HG03175 (cell line): ENCODE data around the gene TRPC6.

Experiments used
- ATAC-seq: cut with Tn5 transposase; IDR thresholded peaks from one replicate; pipeline ENCODE4 v1.9.1; 2021; ENCODE audit warnings: mild to moderate bottlenecking, moderate library complexity; ENCODE audit not compliant: unreplicated experiment

Gene TRPC6

GRCh38 chr11:101583251-101584128 is at the start of gene TRPC6:
Gene TRPC6 (minus strand): TSS chr11:101584007. CDS start chr11:101583503, 504 bp downstream.
- no peak for ATAC-seq

- ATAC-seq = no peak
Observed at GRCh38 chr11:101620026-101620425, 36.2 kb upstream of the TRPC6 start.

- ATAC-seq = no peak
Observed at GRCh38 chr11:101618709-101619108, 34.9 kb upstream of the TRPC6 start.

GRCh38 chr11:101617735-101618332 is 34.0 kb upstream of the TRPC6 start:
- no peak for ATAC-seq

DNA sequence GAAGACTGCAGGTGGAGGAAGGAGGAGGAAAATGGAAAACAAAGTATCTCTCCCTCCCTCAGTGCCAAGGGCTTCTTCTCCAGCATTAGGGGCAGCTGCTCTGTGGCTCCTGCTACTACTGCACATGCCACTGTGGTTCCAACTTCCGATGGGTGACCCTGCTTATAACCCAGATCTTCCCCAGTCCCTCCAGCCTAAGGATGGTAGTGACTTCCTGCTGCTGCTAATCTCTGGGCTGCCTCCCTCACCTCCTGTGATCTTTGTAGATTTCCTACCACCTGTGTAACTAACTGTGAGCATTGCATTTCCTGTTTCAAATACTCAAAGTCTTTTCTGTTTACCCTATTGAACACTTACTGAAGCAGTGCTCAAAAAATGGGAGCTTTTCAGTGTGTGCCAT is 28.7 kb upstream of the TRPC6 start:
- ATAC-seq = no peak

- ATAC-seq = no peak
Observed at GRCh38 chr11:101600924-101601323, 17.1 kb upstream of the TRPC6 start.

GRCh38 chr11:101586965-101587364 is 3.2 kb upstream of the TRPC6 start:
- ATAC-seq = no peak

- no peak for ATAC-seq
Observed at GRCh38 chr11:101584655-101585054, 848 bp upstream of the TRPC6 start.

DNA sequence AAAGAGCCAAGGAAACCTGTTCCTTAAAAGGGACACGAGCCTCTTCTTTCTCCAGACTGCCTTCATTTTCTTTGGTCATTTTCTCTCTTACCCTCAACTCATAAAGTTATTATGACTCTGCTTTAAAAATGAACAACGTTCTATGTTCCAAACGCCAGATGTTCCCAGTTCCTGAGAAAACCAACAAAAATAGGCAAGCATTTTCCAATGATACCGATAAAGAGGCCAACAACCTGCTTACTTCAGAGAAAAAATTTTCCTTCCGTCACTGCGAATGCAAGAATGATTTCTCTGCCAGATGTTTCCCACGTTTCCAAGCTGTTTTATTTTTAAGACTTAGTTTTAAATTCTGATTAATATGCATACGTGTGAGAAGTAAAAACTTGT is 315 bp upstream of the TRPC6 start:
- no peak for ATAC-seq

- ATAC-seq = no peak
Observed at GRCh38 chr11:101582989-101583250, 887 bp downstream of the TRPC6 start.

- ATAC-seq = no peak
Observed at GRCh38 chr11:101582236-101582988, 1.4 kb downstream of the TRPC6 start.

DNA sequence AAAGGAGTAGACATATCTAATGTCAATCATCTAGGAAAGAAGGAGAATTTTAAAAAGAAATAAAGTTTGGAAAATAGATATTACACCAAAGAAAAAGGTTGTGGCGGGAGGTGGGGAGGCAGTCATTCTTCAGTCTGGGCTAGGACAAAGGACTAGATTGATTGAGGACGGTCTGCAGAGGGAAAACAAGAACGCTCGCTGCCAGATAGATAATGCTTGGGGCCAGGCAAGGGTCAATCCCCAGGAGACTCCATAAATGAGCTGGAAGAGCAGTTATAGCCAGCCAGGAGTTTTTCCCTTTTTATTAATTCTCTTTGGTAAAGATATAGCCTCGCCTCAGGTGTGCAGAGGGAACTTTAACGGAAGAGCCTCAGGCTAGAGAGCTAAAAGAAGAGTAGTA is 6.3 kb downstream of the TRPC6 start:
- ATAC-seq = no peak

GRCh38 chr11:101576456-101576855 is 7.4 kb downstream of the TRPC6 start:
- no peak for ATAC-seq

- ATAC-seq = no peak
Observed at GRCh38 chr11:101574886-101575285, 8.9 kb downstream of the TRPC6 start.

DNA sequence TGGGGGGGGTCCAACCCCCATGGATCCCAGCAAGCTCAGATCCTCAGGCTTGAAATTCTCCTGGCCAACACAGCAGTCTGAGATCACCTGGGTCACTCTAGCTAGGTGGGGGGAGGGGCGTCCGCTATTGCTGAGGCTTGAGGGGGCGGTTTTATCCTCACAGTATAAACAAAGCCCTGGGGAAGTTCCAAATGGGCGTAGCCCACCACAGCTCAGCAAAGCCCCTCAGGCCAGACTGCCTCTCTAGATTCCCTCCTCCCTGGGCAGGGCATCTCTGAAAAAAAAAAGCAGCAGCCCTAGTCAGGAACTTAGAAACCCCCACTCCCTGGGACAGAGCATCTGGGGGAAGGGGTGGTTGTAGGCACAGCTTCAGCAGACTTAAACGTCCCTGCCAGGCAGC is 16.7 kb downstream of the TRPC6 start:
- ATAC-seq = no peak

DNA sequence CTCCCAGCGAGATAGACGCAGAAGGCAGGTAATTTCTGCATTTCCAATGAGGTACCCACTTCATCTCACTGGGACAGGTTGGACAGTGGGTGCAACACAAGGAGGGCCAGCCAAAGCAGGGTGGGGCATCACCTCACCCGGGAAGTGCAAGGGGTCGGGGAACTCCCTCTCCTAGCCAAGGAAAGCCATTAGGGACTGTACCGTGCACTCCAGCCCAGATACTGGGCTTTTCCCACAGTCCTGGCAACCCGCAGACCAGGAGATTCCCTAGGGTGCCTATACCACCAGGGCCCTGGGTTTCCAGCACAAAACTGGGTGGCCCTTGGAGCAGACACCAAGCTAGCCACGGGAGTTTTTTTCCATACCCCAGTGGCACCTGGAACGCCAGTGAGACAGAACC is 17.2 kb downstream of the TRPC6 start:
- ATAC-seq = no peak

DNA sequence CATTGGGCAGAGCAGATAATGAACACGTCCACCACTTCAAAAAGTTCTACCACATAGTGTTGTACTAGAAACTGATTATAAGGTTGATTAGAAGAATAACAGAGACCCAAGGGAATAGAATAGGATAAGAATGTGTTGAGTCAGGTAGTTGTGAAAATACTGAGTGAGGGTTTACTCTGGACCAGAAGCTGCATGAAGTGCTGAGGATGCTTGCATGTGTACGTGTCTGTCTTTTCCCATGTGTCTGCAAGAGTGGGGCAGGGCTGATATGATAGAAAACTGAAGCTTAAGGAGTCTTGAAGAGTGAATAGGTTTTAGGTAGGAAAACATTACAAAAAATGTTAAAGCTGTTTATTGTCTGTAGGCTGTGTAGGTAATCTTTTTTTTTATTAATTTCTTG is 20.6 kb downstream of the TRPC6 start:
- no peak for ATAC-seq

DNA sequence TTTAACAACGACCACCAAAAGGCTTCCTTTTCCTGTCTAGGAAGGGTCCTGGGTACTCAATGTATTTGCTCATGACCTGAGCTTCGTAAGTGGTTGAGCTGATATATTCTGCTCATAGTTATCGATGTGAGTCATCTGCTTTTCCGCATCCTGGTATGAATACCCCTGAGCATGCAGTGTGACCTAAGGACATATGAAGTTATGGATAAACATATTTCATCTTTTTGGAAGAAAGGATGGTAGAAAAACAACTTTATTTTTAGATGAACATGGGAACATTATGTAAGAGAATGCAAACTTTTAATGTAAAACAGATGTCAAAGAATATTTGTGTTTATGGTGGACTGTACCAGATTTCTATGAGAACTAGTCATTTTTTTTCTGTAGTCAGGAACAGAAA is 28.4 kb downstream of the TRPC6 start:
- ATAC-seq = no peak

- ATAC-seq = peak; percentile 99
Observed at GRCh38 chr11:101553891-101554292, 29.9 kb downstream of the TRPC6 start.

DNA sequence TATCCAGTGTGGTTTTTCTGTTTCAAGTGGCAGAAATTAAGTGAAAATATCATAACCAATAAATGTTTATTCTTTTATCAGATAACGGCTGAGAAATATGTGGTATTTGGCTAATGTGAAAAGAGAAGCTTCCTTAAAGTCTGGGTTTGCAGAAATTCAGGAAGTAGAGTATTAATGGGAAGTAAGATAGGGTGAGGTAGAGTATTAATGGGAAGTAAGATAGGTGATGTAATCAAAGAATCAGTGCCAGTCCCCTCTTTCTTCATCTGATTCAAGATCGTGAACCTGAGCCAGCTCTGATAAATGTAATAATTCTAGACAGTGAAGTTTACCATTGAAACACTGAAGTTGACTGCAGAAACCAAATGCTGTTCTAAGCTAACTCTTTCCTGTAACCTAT is 30.9 kb downstream of the TRPC6 start:
- ATAC-seq = no peak

DNA sequence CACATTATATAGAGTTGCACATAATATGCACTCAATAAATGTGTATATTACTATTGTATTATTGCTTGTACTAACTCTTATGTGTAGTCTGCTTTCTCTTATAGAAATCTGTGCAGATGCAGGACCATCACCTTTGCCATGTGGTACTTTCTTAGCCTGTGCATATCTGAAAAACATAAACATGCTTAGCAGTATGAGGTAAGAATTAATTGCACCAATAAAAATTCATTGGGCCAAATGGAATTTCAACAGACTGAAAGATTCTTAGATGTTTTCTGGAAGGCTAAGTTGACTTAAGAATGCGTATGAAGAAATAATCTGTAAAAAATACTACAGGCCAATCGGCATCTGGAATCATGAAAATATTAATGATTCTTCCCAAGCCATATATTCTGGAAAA is 55.3 kb downstream of the TRPC6 start:
- no peak for ATAC-seq

GRCh38 chr11:101523634-101524260 is 60.1 kb downstream of the TRPC6 start:
- ATAC-seq = no peak
